Measurements from ENCODE around the gene KIAA1217.

KIAA1217 gene

GRCh38 chr10:24370877-24371276, 161.9 kb downstream of the KIAA1217 start:
- H3K36me3 ChIP-seq (ENCODE audit: insufficient read depth, low read length): no peaks in the 10 kb centered on the region
- no peak overlapping the region for H3K4me3 ChIP-seq (ENCODE audit: low read depth in 1 of 2, low read length in 2 of 2)
- no peak for ATAC-seq (ENCODE audit: insufficient read depth, low read depth)
- H4K20me1 ChIP-seq (ENCODE audit: insufficient read depth, low read length): no peaks in the 10 kb centered on the region
- H3K4me1 ChIP-seq (ENCODE audit: insufficient read depth, low read length): no peaks in the 10 kb centered on the region
- no peaks in the 10 kb centered on the region for H3K27me3 ChIP-seq (ENCODE audit: insufficient read depth, low read length, poor library complexity)
- no peak overlapping the region for H3K4me2 ChIP-seq (ENCODE audit: insufficient read depth, low read length)
- H3K9me3 ChIP-seq (ENCODE audit: insufficient read depth, low read length, severe bottlenecking): no peaks in the 10 kb centered on the region
- TF ChIP-seq EZH2 (IDR thresholded peaks at IDR 0.05; ENCODE audit: borderline replicate concordance, low read depth, low read length, severe bottlenecking): no peak
- TF ChIP-seq CTCF (IDR thresholded peaks at IDR 0.05; ENCODE audit: borderline replicate concordance, extremely low read depth, low read length, poor library complexity, severe bottlenecking): no peak
- DNase-seq: no peak
- H3K79me2 ChIP-seq (ENCODE audit: insufficient read depth, low read length): no peaks in the 10 kb centered on the region
- H3K27ac ChIP-seq (ENCODE audit: low read length): no peak overlapping the region
- no peak overlapping the region for H3K9ac ChIP-seq (ENCODE audit: low read depth, low read length)
- H2AFZ ChIP-seq (ENCODE audit: low read depth, low read length): no peak overlapping the region

- Histone ChIP-seq H3K27me3 (ENCODE audit: insufficient read depth, low read length, poor library complexity) (no peaks in the 10 kb centered on the region), H3K4me3 (ENCODE audit: low read depth in 1 of 2, low read length in 2 of 2) (no peak overlapping the region), H4K20me1 (ENCODE audit: insufficient read depth, low read length) (no peaks in the 10 kb centered on the region), H3K79me2 (ENCODE audit: insufficient read depth, low read length) (no peaks in the 10 kb centered on the region), H2AFZ (ENCODE audit: low read depth, low read length) (no peak overlapping the region), H3K4me2 (ENCODE audit: insufficient read depth, low read length) (no peak overlapping the region), H3K9me3 (ENCODE audit: insufficient read depth, low read length, severe bottlenecking) (no peaks in the 10 kb centered on the region), H3K36me3 (ENCODE audit: insufficient read depth, low read length) (no peaks in the 10 kb centered on the region), H3K4me1 (ENCODE audit: insufficient read depth, low read length) (no peaks in the 10 kb centered on the region), H3K9ac (ENCODE audit: low read depth, low read length) (no peak overlapping the region), H3K27ac (ENCODE audit: low read length) (no peak overlapping the region)
- TF ChIP-seq CTCF (IDR thresholded peaks at IDR 0.05; ENCODE audit: borderline replicate concordance, extremely low read depth, low read length, poor library complexity, severe bottlenecking) (no peak), EZH2 (IDR thresholded peaks at IDR 0.05; ENCODE audit: borderline replicate concordance, low read depth, low read length, severe bottlenecking) (no peak)
- DNase-seq (no peak), ATAC-seq (ENCODE audit: insufficient read depth, low read depth) (no peak)
These were observed 162.5 kb downstream of the KIAA1217 start for GRCh38 chr10:24371396-24371795.

GRCh38 chr10:24374134-24374915, 165.4 kb downstream of the KIAA1217 start:
- Histone ChIP-seq H3K4me3 (ENCODE audit: low read depth in 1 of 2, low read length in 2 of 2) (no peak overlapping the region), H4K20me1 (ENCODE audit: insufficient read depth, low read length) (no peaks in the 10 kb centered on the region), H3K4me1 (ENCODE audit: insufficient read depth, low read length) (peaks cover 12% of the 10 kb centered on the region), H3K9me3 (ENCODE audit: insufficient read depth, low read length, severe bottlenecking) (no peaks in the 10 kb centered on the region), H3K27me3 (ENCODE audit: insufficient read depth, low read length, poor library complexity) (no peaks in the 10 kb centered on the region), H3K4me2 (ENCODE audit: insufficient read depth, low read length) (no peak overlapping the region), H3K9ac (ENCODE audit: low read depth, low read length) (no peak overlapping the region), H3K79me2 (ENCODE audit: insufficient read depth, low read length) (no peaks in the 10 kb centered on the region), H3K27ac (ENCODE audit: low read length) (no peak overlapping the region), H3K36me3 (ENCODE audit: insufficient read depth, low read length) (no peaks in the 10 kb centered on the region), H2AFZ (ENCODE audit: low read depth, low read length) (no peak overlapping the region)
- no peak for DNase-seq
- ATAC-seq (ENCODE audit: insufficient read depth, low read depth): no peak
- no peak for TF ChIP-seq EZH2 (IDR thresholded peaks at IDR 0.05; ENCODE audit: borderline replicate concordance, low read depth, low read length, severe bottlenecking)

- no peaks in the 10 kb centered on the region for H4K20me1 ChIP-seq (ENCODE audit: insufficient read depth, low read length)
These were observed 166.6 kb downstream of the KIAA1217 start for GRCh38 chr10:24375510-24375909.

More at GRCh38 chr10:24375510-24375909, 166.6 kb downstream of the KIAA1217 start:
- Histone ChIP-seq H3K4me3 (ENCODE audit: low read depth in 1 of 2, low read length in 2 of 2) (no peak overlapping the region), H3K27ac (ENCODE audit: low read length) (no peak overlapping the region), H2AFZ (ENCODE audit: low read depth, low read length) (no peak overlapping the region), H3K4me2 (ENCODE audit: insufficient read depth, low read length) (no peak overlapping the region), H3K27me3 (ENCODE audit: insufficient read depth, low read length, poor library complexity) (no peaks in the 10 kb centered on the region), H3K79me2 (ENCODE audit: insufficient read depth, low read length) (no peaks in the 10 kb centered on the region), H3K36me3 (ENCODE audit: insufficient read depth, low read length) (no peaks in the 10 kb centered on the region), H3K4me1 (ENCODE audit: insufficient read depth, low read length) (peaks cover 12% of the 10 kb centered on the region), H3K9me3 (ENCODE audit: insufficient read depth, low read length, severe bottlenecking) (no peaks in the 10 kb centered on the region), H3K9ac (ENCODE audit: low read depth, low read length) (no peak overlapping the region)
- DNase-seq: no peak
- no peak for ATAC-seq (ENCODE audit: insufficient read depth, low read depth)
- TF ChIP-seq EZH2 (IDR thresholded peaks at IDR 0.05; ENCODE audit: borderline replicate concordance, low read depth, low read length, severe bottlenecking) (no peak), CTCF (IDR thresholded peaks at IDR 0.05; ENCODE audit: borderline replicate concordance, extremely low read depth, low read length, poor library complexity, severe bottlenecking) (no peak)
